ENCODE data around the gene OXNAD1. TPM values are rescaled to one million over a fixed set of nuclear protein-coding genes. Genes with fewer than 3 reads are reported as not detected.

OXNAD1 gene
- total RNA-seq, 3 donors from 2014 or later, result 13.1 to 22.8 (median 15.7) TPM

DNA sequence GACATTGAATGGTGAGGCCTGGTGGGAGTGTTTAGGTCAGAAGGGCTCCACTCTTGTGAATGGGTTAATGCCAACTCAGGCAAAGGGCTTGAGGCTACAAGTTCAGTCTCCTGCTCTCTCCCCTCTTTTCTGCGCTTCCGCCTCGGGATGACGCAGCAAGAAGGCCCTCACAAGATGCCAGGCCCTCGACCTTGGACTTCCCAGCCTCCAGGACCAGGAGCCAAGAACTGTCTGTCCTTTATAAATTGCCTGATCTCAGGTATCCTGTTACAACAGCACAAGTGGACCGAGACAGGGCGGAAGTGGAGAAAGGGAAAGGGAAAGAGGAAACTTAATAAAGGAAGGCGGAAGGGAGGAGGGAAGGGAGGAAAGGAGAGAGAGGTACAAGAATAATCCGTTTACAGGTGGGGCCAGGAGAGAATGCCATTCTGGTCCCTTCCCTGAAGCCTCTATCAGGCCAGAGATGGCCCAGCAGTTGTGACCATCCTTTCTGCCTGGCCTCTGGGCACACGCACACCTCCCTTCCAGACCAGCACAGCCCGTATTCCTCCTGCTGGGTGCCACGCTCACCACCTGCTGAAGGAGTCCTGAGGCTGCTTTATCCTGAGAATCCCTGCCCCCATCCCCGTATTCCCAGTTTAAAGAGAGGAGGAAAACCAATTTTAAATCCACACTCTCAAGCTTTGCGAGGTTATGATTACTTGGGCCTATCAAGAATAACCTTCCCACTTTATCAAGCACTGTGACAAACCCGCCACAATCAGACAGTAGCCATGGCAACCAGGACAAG, 64.2 kb downstream of the OXNAD1 start:
- DNase-seq (ENCODE audit: low spot score in 2 of 2), result no peak
- no peaks in the 10 kb centered on the region for H3K27me3 ChIP-seq
- no peaks in the 10 kb centered on the region for H3K36me3 ChIP-seq
- intact Hi-C loops (cut with DNase I; ENCODE audit: low total_unique reads), result no loop called here
- TF ChIP-seq, protein P1, sequence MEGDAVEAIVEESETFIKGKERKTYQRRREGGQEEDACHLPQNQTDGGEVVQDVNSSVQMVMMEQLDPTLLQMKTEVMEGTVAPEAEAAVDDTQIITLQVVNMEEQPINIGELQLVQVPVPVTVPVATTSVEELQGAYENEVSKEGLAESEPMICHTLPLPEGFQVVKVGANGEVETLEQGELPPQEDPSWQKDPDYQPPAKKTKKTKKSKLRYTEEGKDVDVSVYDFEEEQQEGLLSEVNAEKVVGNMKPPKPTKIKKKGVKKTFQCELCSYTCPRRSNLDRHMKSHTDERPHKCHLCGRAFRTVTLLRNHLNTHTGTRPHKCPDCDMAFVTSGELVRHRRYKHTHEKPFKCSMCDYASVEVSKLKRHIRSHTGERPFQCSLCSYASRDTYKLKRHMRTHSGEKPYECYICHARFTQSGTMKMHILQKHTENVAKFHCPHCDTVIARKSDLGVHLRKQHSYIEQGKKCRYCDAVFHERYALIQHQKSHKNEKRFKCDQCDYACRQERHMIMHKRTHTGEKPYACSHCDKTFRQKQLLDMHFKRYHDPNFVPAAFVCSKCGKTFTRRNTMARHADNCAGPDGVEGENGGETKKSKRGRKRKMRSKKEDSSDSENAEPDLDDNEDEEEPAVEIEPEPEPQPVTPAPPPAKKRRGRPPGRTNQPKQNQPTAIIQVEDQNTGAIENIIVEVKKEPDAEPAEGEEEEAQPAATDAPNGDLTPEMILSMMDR (IDR thresholded peaks at IDR 0.05), result no peak
- TF ChIP-seq POLR2AphosphoS5 (IDR thresholded peaks at IDR 0.05) (no peak), POLR2A (IDR thresholded peaks at IDR 0.05) (no peak)
- no peak overlapping the region for H3K27ac ChIP-seq
- H3K4me1 ChIP-seq, result no peaks in the 10 kb centered on the region
- peaks cover 0 to 7% of the 10 kb centered on the region in 2 donors for H3K9me3 ChIP-seq
- no peak overlapping the region for H3K4me3 ChIP-seq

DNA sequence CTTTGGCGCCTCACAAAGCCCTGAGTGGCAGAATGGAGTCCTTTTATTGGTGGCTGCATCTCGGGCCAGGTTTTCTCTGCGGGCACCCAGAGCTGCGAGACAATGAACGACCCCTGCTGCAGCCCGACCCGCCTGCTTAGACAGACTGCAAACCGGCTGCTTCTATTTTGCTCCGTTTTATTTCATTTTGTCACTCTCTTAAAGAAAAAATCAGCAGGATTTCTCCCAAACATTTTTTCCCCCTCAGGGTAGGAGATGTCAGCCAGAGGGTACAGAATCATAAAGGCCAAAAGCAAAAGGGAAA, 64.8 kb downstream of the OXNAD1 start:
- no peak overlapping the region for H3K27ac ChIP-seq
- DNase-seq (ENCODE audit: low spot score in 2 of 2), result no peak

DNA sequence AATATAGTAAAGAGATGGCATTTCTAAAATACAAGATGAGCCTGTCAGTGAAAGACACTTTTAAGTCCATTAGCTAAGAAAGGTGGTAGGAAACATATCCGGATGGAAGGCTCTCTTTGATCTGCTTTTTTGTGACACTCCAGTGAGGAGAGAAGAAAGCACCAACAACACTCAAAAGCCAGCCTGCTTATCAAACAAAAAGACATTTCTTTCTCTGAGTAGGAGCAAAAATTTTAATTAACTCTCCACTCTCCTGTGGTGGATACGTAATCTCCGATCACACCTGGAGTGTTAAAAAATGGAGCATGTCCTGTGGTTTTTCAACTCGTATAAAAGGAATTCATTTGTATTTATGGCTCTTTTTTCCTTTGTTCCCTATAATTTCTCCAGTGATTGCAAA, 65.3 kb downstream of the OXNAD1 start:
- peaks cover 0 to 7% of the 10 kb centered on the region in 2 donors for H3K9me3 ChIP-seq
- H3K4me3 ChIP-seq, result no peak overlapping the region
- no peaks in the 10 kb centered on the region for H3K36me3 ChIP-seq
- DNase-seq (ENCODE audit: low spot score in 2 of 2), result no peak
- TF ChIP-seq, protein P1 (IDR thresholded peaks at IDR 0.05), result no peak
- TF ChIP-seq POLR2A (IDR thresholded peaks at IDR 0.05), result no peak
- no peak for TF ChIP-seq POLR2AphosphoS5 (IDR thresholded peaks at IDR 0.05)
- no peak overlapping the region for H3K27ac ChIP-seq
- no peaks in the 10 kb centered on the region for H3K4me1 ChIP-seq
- no peaks in the 10 kb centered on the region for H3K27me3 ChIP-seq
- intact Hi-C loops (cut with DNase I; ENCODE audit: low total_unique reads), result no loop called here

More for the DNA sequence above, 64.8 kb downstream of the OXNAD1 start:
- peaks cover 0 to 7% of the 10 kb centered on the region in 2 donors for H3K9me3 ChIP-seq
- intact Hi-C loops (cut with DNase I; ENCODE audit: low total_unique reads), result no loop called here
- no peaks in the 10 kb centered on the region for H3K4me1 ChIP-seq
- no peaks in the 10 kb centered on the region for H3K27me3 ChIP-seq
- no peaks in the 10 kb centered on the region for H3K36me3 ChIP-seq
- TF ChIP-seq, protein P1 (IDR thresholded peaks at IDR 0.05), result no peak
- TF ChIP-seq POLR2A (IDR thresholded peaks at IDR 0.05) (no peak), POLR2AphosphoS5 (IDR thresholded peaks at IDR 0.05) (no peak)
- H3K4me3 ChIP-seq, result no peak overlapping the region

DNA sequence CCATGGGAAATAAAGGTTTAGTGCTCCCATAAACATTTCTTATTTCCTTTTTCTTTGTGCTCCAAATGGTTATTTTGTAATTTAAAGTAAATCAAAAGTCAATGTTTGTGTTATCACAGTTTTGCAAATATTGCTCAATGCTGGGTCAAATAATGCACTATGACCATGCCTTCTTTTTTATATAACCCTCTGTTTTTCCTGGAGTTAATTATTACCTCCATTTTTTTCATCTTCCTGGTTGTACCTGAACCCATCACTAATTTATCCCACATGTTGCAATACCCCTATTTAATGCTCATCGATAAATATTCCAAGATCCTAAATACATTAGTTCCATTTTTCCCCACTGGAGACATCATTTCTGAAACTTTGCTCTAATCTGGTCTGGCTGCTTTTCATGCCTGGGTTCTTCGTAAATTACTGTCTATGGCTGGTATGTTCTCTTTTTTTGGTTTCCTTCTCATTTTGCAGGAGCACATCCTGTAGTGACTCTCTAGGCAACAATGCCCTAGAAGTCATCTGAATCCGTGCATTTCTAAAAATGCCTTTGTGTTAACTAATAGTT, 66.4 kb downstream of the OXNAD1 start:
- Histone ChIP-seq H3K36me3 (no peaks in the 10 kb centered on the region), H3K9me3 (peaks cover 0 to 7% of the 10 kb centered on the region in 2 donors), H3K27ac (no peak overlapping the region), H3K4me1 (no peaks in the 10 kb centered on the region), H3K27me3 (no peaks in the 10 kb centered on the region), H3K4me3 (no peak overlapping the region)
- intact Hi-C loops (cut with DNase I; ENCODE audit: low total_unique reads), result no loop called here
- TF ChIP-seq, protein P1 (IDR thresholded peaks at IDR 0.05), result no peak
- TF ChIP-seq POLR2AphosphoS5 (IDR thresholded peaks at IDR 0.05) (no peak), POLR2A (IDR thresholded peaks at IDR 0.05) (no peak)
- no peak for DNase-seq (ENCODE audit: low spot score in 2 of 2)

DNA sequence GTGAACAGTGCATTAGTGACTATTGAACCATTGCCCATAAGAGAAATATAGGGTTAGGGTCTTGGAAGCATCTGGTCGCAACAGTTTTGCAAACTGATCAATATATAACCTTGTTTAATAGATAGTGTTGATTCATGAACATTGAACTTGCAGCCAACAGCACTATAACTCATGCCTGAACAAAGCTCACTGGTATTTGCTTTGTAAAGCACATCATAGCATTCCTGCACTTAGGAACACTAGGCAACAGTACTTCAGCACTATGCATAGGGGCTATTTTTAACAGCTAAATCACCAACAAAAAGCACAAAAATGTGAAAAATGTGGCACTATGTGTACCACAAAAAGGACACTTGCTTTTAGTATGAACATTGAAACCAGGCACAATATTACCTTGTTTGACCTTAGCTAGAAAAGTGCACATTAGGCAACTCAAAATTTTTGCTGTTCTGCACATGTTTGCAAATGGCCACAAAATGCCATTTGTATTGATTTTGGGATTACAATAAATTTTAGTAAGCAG, 68.0 kb downstream of the OXNAD1 start:
- intact Hi-C loops (cut with DNase I; ENCODE audit: low total_unique reads), result no loop called here
- no peak for DNase-seq (ENCODE audit: low spot score in 2 of 2)
- no peak overlapping the region for H3K27ac ChIP-seq

More for the DNA sequence above, 68.0 kb downstream of the OXNAD1 start:
- no peaks in the 10 kb centered on the region for H3K36me3 ChIP-seq
- H3K4me3 ChIP-seq, result no peak overlapping the region
- H3K4me1 ChIP-seq, result no peaks in the 10 kb centered on the region
- peaks cover 0 to 7% of the 10 kb centered on the region in 2 donors for H3K9me3 ChIP-seq
- H3K27me3 ChIP-seq, result no peaks in the 10 kb centered on the region
- TF ChIP-seq POLR2AphosphoS5 (IDR thresholded peaks at IDR 0.05), result no peak
- TF ChIP-seq, protein P1 (IDR thresholded peaks at IDR 0.05), result no peak
- no peak for TF ChIP-seq POLR2A (IDR thresholded peaks at IDR 0.05)
